ENCODE data around the gene CST9.

CST9 gene

DNA sequence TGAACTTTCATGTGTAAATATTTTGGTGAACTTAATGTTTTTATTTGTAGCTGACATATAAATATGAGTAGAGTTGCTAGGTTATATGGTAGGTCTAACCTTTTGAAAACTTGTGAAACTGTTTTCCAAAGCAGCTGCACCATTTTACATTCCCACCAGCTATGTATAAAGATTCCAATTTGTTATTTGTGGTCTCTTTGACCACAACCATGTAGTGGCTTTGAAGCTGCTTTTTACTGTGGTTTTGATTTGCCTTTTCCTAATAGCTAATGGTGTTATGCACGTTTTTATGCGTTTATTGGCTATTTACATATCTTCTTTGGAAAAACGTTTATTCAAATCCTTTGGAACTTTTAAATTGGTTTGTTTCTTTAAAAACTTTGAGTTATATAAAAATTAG lies 21.8 kb upstream of the CST9 start:
- Histone ChIP-seq H2AFZ (ENCODE audit: low read depth) (no peak overlapping the region), H3K4me1 (ENCODE audit: low read depth, poor library complexity, severe bottlenecking) (no peaks in the 10 kb centered on the region), H3K9ac (no peak overlapping the region), H3K27ac (no peak overlapping the region), H3K4me3 (IDR thresholded peaks at IDR 0.05; ENCODE audit: insufficient read depth, low read depth, low read length) (no peak overlapping the region), H3K79me2 (ENCODE audit: insufficient read depth, low read depth) (no peaks in the 10 kb centered on the region), H4K20me1 (ENCODE audit: insufficient read depth) (no peaks in the 10 kb centered on the region), H3K27me3 (ENCODE audit: insufficient read depth, low read depth) (no peaks in the 10 kb centered on the region), H3K4me2 (no peak overlapping the region), H3K36me3 (ENCODE audit: insufficient read depth) (no peaks in the 10 kb centered on the region)
- TF ChIP-seq CTCF (conservative IDR thresholded peaks at IDR 0.05; ENCODE audit: low read depth, low read length), result no peak

GRCh38 chr20:23626040-23626620 lies 20.4 kb upstream of the CST9 start:
- Histone ChIP-seq H3K4me1 (ENCODE audit: low read depth, poor library complexity, severe bottlenecking) (no peaks in the 10 kb centered on the region), H2AFZ (ENCODE audit: low read depth) (no peak overlapping the region), H3K27me3 (ENCODE audit: insufficient read depth, low read depth) (no peaks in the 10 kb centered on the region), H3K79me2 (ENCODE audit: insufficient read depth, low read depth) (no peaks in the 10 kb centered on the region), H3K36me3 (ENCODE audit: insufficient read depth) (no peaks in the 10 kb centered on the region), H3K4me3 (IDR thresholded peaks at IDR 0.05; ENCODE audit: insufficient read depth, low read depth, low read length) (no peak overlapping the region), H4K20me1 (ENCODE audit: insufficient read depth) (no peaks in the 10 kb centered on the region), H3K4me2 (no peak overlapping the region), H3K9ac (no peak overlapping the region), H3K27ac (no peak overlapping the region)
- no peak for TF ChIP-seq CTCF (conservative IDR thresholded peaks at IDR 0.05; ENCODE audit: low read depth, low read length)

DNA sequence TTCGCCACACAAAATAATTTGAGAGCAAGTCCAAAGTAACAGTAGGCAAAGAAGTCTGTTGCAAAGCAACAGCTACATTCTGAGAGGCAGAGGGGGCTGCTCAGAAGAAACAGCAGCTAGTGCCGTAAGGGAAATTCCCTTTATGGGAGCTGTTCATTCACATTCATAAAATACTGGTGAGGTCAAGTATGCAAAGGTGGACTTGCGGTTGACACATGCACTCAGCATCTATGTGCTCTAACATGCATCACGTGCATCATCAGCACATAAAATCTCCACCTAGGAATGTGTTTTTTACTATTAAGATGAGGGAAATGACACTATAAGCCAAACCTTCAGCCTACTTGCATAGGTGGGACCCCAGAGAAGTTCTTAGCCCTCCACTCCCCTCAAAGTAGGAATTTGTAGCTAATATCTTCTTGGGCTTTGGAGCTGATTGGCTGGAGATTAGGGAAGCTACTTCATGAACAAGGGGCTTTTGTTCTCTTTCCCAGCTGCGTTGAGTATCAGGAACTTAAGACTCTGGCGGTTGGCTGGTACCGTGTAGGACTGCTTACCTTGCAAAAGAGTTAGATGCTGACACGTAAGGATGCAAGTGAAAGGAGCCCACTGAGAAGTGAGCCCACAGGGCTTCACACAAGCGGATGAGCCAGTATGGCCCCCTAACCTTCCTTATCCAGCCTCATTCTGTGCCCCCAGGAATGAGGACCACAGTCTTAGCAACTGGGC lies 19.7 kb upstream of the CST9 start:
- TF ChIP-seq CTCF (conservative IDR thresholded peaks at IDR 0.05; ENCODE audit: low read depth, low read length), result no peak
- Histone ChIP-seq H2AFZ (ENCODE audit: low read depth) (no peak overlapping the region), H3K27ac (no peak overlapping the region), H3K4me1 (ENCODE audit: low read depth, poor library complexity, severe bottlenecking) (no peaks in the 10 kb centered on the region), H3K4me2 (no peak overlapping the region), H3K9ac (no peak overlapping the region), H3K36me3 (ENCODE audit: insufficient read depth) (no peaks in the 10 kb centered on the region), H3K27me3 (ENCODE audit: insufficient read depth, low read depth) (no peaks in the 10 kb centered on the region), H4K20me1 (ENCODE audit: insufficient read depth) (no peaks in the 10 kb centered on the region), H3K79me2 (ENCODE audit: insufficient read depth, low read depth) (no peaks in the 10 kb centered on the region), H3K4me3 (IDR thresholded peaks at IDR 0.05; ENCODE audit: insufficient read depth, low read depth, low read length) (no peak overlapping the region)

- H2AFZ ChIP-seq (ENCODE audit: low read depth), result no peak overlapping the region
- H4K20me1 ChIP-seq (ENCODE audit: insufficient read depth), result no peaks in the 10 kb centered on the region
- H3K4me3 ChIP-seq (IDR thresholded peaks at IDR 0.05; ENCODE audit: insufficient read depth, low read depth, low read length), result no peak overlapping the region
- H3K79me2 ChIP-seq (ENCODE audit: insufficient read depth, low read depth), result no peaks in the 10 kb centered on the region
- no peaks in the 10 kb centered on the region for H3K4me1 ChIP-seq (ENCODE audit: low read depth, poor library complexity, severe bottlenecking)
- no peak for TF ChIP-seq CTCF (conservative IDR thresholded peaks at IDR 0.05; ENCODE audit: low read depth, low read length)
- no peaks in the 10 kb centered on the region for H3K27me3 ChIP-seq (ENCODE audit: insufficient read depth, low read depth)
- no peak overlapping the region for H3K4me2 ChIP-seq
- H3K27ac ChIP-seq, result no peak overlapping the region
- H3K9ac ChIP-seq, result no peak overlapping the region
- H3K36me3 ChIP-seq (ENCODE audit: insufficient read depth), result no peaks in the 10 kb centered on the region
Measured at GRCh38 chr20:23624324-23624691, 18.6 kb upstream of the CST9 start.

All from KMS-11 (cell line).